Activated gamma-delta T cell (primary cell): ENCODE data around the gene OPRD1.
"Not testable (repeated sequence)": the region's sequence is repeated elsewhere in the genome, so short reads cannot be mapped to it uniquely, and the experiment has no call there.

Source experiments
- DNase-seq: peaks from one replicate; lab custom pipeline; 2025; lab: John Stamatoyannopoulos, UW

Gene OPRD1

GRCh38 chr1:28801461-28801860, 10.5 kb upstream of the OPRD1 start:
- DNase-seq = no peak

DNA sequence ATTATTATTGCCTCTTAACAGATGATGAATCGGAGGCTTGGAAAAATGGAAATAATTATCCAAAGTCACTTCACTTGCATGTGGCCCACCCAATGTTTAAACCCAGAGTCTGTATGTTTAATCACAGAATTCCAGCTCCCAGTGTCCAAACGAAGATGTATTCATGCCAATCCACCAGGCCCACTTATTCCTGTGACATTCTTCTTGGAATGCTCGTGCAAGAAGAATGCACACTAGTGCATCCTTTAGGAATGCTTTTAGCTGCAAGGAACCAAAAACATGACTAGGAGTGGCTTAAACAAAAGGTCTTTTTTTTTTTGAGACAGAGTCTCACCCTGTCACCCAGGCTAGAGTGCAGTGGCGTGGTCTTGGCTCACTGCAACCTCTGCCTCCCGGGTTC, 8.9 kb upstream of the OPRD1 start:
- no peak for DNase-seq

DNA sequence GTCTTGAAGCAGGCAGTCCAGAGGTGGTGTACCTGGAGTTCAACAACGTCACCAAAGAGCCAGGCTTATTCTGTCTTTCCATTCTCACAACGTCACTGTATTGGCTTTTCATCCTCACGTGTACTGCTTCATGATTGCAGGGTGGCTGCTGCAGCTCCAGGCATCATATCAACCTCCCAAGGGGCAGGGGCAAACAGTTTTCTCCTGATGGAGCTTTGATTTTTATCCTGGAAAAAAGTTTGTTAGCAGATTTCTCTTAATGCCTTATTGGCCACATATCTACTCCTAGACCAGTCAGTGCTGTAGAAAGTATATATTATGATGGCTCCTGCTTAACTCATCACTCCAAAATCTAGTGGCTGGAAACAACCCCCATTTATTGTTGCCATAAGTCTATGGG, 8.3 kb upstream of the OPRD1 start:
- DNase-seq = no peak

- DNase-seq = no peak
These were observed 7.9 kb upstream of the OPRD1 start for GRCh38 chr1:28804071-28804470.

- DNase-seq = no peak
These were observed 4.9 kb upstream of the OPRD1 start for GRCh38 chr1:28807046-28807445.

GRCh38 chr1:28807986-28808385, 4.0 kb upstream of the OPRD1 start:
- no peak for DNase-seq

- no peak for DNase-seq
These were observed 603 bp upstream of the OPRD1 start for GRCh38 chr1:28811369-28811765.

GRCh38 chr1:28812669-28813468, 899 bp downstream of the OPRD1 start:
- no peak for DNase-seq

- DNase-seq = no peak
These were observed 2.0 kb downstream of the OPRD1 start for GRCh38 chr1:28813931-28814465.

GRCh38 chr1:28815533-28816185, 3.7 kb downstream of the OPRD1 start:
- DNase-seq = no peak

DNA sequence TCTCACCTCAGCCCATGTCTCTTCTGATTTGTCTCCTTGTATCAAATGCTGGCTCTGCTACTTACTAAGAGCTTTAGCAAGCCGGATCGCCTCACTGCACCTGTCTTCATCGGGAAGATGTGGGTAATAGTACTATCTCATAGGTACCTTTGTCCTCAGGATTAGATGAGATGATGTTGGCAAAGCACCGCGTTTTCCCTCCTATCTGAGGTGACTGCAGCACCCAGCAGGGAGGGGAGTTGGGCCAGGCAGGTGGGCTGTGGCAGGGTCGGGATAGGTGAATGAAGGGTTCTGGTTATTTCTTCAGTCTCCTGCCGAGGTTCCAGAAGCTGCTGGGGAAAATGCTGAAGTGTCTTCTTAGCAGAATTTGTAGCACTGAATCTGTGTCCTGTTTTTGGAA, 5.2 kb downstream of the OPRD1 start:
- no peak for DNase-seq

DNA sequence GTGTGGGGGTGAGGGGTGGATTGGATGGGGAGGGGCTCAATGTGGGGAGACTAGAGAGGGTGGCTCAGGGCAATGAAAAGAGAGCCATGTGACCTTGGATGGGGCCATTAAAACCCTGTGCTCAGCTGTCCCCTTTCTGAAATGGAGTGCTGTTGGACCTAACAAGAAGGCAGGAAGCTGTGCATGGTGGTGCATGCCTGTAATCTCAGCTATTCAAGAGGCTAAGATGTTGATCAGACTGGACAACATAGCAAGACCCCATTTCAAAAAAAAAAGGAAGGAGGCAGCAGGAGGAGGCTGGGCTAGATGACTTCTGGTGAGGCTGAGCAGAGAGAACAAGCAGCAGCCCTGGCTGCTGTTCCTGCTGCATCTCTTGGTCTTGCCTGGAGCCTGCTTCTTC, 7.0 kb downstream of the OPRD1 start:
- DNase-seq = no peak

- no peak for DNase-seq
These were observed 10.8 kb downstream of the OPRD1 start for GRCh38 chr1:28822799-28823198.

DNA sequence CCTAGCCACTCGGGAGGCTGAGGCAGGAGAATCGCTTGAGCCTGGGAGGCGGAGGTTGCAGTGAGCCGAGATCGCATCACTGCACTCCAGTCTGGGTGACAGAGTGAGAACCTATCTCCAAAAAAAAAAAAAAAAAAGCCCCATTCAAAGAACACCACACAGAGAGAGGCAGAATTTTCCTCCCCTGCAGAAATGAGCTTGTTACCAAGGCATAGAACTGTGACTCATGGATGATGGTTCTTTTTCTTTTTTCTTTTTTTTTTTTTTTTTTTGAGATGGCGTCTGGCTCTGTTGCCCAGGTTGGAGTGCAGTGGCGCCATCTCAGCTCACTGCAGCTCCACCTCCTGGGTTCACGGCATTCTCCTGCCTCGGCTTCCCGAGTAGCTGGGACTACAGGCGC, 12.1 kb downstream of the OPRD1 start:
- DNase-seq = not testable (repeated sequence)

DNA sequence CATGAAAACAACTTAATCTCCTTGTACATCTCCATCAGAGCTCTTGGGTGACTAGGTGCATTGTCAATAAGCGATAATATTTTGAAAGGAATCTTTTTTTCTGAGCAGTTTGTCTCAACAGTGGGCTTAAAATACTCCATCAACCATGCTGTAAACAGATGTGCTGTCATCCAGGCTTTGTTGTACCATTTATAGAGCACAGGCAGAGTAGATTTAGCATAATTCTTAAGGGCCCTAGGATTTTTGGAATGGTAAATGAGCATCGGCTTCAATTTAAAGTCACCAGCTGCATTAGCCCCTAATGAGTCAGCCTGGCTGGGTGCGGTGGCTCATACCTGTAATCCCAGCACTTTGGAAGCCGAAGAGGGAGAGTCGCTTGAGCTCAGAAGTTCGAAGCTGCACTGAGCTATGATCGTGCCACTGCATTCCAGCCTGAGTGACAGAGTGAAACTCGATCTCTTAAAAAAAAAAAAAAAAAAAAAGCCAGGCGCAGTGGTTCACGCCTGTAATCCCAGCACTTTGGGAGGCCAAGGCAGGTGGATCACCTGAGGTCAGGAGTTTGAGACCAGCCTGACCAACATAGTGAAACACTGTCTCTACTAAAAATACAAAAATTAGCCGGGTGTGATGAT, 16.4 kb downstream of the OPRD1 start:
- not testable (repeated sequence) for DNase-seq

- no peak for DNase-seq
These were observed 18.8 kb downstream of the OPRD1 start for GRCh38 chr1:28830814-28831213.

GRCh38 chr1:28832966-28833365, 21.0 kb downstream of the OPRD1 start:
- no peak for DNase-seq

DNA sequence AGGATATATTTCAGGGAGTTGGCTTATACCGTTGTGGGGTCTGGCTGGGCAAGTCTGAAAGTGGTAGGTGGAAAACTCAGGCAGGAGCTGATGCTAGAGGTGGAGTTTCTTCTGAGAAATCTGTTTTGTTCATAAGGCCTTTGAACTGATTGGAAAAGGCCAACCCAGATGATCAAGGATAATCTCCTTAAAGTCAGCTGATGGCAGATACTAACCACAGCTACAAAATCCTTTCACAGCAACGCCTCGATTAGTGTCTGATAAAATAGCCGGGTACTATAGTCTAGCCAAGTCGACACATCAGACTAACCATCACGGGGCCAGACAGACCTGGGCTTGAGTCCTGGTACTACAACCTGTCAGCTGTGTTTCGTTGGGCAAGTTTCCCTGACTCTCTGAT, 21.4 kb downstream of the OPRD1 start:
- DNase-seq = no peak

DNA sequence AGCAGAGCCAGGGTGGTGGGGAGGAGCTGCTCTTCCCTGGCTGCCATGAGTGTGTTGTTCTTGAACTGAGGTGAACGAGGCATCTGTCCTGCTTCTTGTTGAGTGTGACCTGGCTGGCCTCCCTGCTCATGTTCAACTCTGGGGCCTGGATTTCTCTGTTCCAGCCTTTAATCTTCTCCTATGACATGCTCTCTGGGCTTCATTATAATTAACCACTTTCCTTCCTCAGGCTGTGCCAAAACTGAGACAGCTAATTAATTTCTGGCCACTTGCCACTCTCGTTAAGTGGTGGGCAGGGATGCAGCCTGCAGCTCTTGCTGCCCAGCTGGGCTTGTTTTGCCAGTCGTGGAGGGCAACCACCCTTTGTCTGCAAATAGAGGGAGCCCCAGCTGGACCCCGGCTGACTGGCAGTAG, 23.3 kb downstream of the OPRD1 start:
- DNase-seq = no peak

DNA sequence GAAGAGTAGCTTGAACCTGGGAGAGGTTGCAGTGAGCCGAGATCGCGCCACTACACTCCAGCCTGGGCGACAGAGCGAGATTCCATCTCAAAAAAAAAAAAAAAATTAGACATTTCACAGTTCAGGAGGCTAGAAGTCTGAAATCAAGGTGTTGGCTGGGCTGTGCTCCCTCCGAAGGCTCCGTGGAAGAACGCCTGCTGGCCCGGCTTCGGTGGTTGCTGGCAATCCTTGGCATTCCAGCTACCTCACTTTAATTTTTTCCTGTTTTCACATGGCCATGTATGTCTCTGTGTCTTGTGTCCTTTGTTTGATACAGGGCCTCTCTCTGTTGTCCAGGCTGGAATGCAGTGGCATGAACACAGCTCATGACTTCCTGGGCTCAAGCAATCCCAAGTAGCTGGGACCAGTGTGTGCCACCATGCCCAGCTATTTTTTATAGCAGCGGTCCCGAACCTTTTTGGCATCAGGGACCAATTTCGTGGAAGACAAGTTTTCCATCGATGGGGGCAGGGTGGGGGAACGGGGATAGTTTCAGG, 24.5 kb downstream of the OPRD1 start:
- DNase-seq = no peak

- no peak for DNase-seq
These were observed 29.1 kb downstream of the OPRD1 start for GRCh38 chr1:28840928-28841544.
